Esophagus muscularis mucosa (tissue), 4 donors: Measurements from ENCODE around the gene PRKCB. TPM values are rescaled to one million over a fixed set of nuclear protein-coding genes. Genes with fewer than 3 reads are reported as not detected.

Experiments used
- DNase-seq: peaks from one replicate; pipeline ENCODE4 v3.0.0-alpha.2; 2017; ENCODE audit errors: extremely low spot score
- H3K27ac ChIP-seq, 4 donors: fragments of 200-600 bp; sonication (generic); replicated peaks in 1 of 4; 1 replicate in 3 of 4; 2 replicates in 1 of 4; pipeline ENCODE4 v1.5.1; 2016 to 2019; ENCODE audit warnings: mild to moderate bottlenecking in 1 of 4
- H3K27me3 ChIP-seq, 4 donors: fragments of 200-600 bp; sonication (generic); one replicate each; pipeline versions ENCODE4 v1.5.1 to v1.6.0; 2016 to 2019
- H3K36me3 ChIP-seq, 4 donors: fragments of 200-600 bp; sonication (generic); one replicate each; pipeline ENCODE4 v1.5.1; 2016 to 2019
- H3K4me1 ChIP-seq, 4 donors: fragments of 200-600 bp; sonication (generic); one replicate each; pipeline ENCODE4 v1.5.1; 2016 to 2019
- H3K4me3 ChIP-seq, 4 donors: fragments of 200-600 bp; sonication (generic); 1 replicate in 2 of 4; 2 replicates in 2 of 4; pipeline ENCODE4 v1.5.1; 2016 to 2019; ENCODE audit warnings: mild to moderate bottlenecking in 4 of 4, moderate library complexity in 1 of 4
- H3K9me3 ChIP-seq, 4 donors: fragments of 200-600 bp; sonication (generic); 1 replicate in 3 of 4; 2 replicates in 1 of 4; pipeline ENCODE4 v1.5.1; 2016 to 2019
- EP300 ChIP-seq: sonication (generic); formaldehyde crosslinking; IDR thresholded peaks from one replicate; pipeline ENCODE4 v1.6.1; 2017; ENCODE audit warnings: antibody characterized with exemption
- POLR2A ChIP-seq: fragments of 450-650 bp; IDR thresholded peaks from one replicate; pipeline ENCODE4 v1.6.1; 2017; ENCODE audit warnings: antibody characterized with exemption, moderate library complexity, mild to moderate bottlenecking, low read depth
- POLR2AphosphoS5 ChIP-seq, 2 donors: sonication (generic); formaldehyde crosslinking; IDR thresholded peaks; one replicate each; pipeline ENCODE4 v1.6.1; 2017; ENCODE audit warnings: antibody characterized with exemption in 2 of 2
- WGBS: methylation state at CpG from one replicate; pipeline ENCODE4 v1.1.5; 2018; 5-methylcytosine and 5-hydroxymethylcytosine counted together
- intact Hi-C: fragments of 100-400 bp; cut with DNase I; formaldehyde crosslinking; loops from one replicate; pipeline ENCODE4 v1.15.1; 2023
- total RNA-seq, 4 donors: library from RNA; depleted of rRNA; stranded (reverse); fragments of >200 nt; gene quantifications; one replicate each; pipeline versions ENCODE4 v1.1.0 to v1.2.1, GENCODE V29; 2016
- TF ChIP-seq, protein P1 (sequence below), 3 experiments: fragments of 200-600 bp in 2 of 3; fragments of 450-650 bp in 1 of 3; sonication (generic) in 2 of 3; IDR thresholded peaks; one replicate each; pipeline ENCODE4 v1.5.1; 2017 to 2019; ENCODE audit warnings: antibody characterized with exemption in 3 of 3, mild to moderate bottlenecking in 2 of 3, moderate library complexity in 1 of 3

The PRKCB gene
- total RNA-seq, 4 donors from 2014 or later, result 5.8 to 15.6 (median 9.7) TPM

DNA sequence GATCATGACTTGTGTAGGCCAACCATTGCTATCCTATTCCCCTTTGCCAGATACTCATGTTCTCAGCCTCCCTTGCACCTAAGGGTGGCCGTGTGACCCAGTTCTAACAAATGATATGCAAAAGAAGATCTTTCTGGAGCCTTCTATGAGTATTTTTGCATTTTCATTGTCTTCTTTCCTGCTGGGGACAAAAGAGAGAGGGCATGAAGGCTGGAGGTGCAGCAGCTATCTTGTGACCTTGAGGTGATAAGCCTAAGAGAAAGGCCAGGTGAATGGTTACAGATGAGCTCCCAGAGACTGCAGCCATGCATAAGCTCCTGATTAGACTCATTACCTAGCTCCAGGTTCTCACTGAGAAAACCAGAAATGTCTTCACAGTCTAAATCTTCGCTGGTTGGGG lies 38.8 kb upstream of the PRKCB start:
- H3K27ac ChIP-seq, result no peak overlapping the region
- TF ChIP-seq POLR2AphosphoS5 (IDR thresholded peaks at IDR 0.05) (no peak), EP300 (no peak), POLR2A (no peak)
- TF ChIP-seq, protein P1, sequence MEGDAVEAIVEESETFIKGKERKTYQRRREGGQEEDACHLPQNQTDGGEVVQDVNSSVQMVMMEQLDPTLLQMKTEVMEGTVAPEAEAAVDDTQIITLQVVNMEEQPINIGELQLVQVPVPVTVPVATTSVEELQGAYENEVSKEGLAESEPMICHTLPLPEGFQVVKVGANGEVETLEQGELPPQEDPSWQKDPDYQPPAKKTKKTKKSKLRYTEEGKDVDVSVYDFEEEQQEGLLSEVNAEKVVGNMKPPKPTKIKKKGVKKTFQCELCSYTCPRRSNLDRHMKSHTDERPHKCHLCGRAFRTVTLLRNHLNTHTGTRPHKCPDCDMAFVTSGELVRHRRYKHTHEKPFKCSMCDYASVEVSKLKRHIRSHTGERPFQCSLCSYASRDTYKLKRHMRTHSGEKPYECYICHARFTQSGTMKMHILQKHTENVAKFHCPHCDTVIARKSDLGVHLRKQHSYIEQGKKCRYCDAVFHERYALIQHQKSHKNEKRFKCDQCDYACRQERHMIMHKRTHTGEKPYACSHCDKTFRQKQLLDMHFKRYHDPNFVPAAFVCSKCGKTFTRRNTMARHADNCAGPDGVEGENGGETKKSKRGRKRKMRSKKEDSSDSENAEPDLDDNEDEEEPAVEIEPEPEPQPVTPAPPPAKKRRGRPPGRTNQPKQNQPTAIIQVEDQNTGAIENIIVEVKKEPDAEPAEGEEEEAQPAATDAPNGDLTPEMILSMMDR (IDR thresholded peaks at IDR 0.05), result no peak
- H3K4me3 ChIP-seq, result no peak overlapping the region
- H3K36me3 ChIP-seq, result no peaks in the 10 kb centered on the region
- 87% methylated on average over 2 of the region's 2 CpGs for WGBS
- intact Hi-C loops, result no loop called here
- no peaks in the 10 kb centered on the region for H3K4me1 ChIP-seq
- H3K27me3 ChIP-seq, result peaks cover 0 to 22% (median 0%) of the 10 kb centered on the region in 4 donors
- H3K9me3 ChIP-seq, result no peaks in the 10 kb centered on the region
- DNase-seq, result no peak

DNA sequence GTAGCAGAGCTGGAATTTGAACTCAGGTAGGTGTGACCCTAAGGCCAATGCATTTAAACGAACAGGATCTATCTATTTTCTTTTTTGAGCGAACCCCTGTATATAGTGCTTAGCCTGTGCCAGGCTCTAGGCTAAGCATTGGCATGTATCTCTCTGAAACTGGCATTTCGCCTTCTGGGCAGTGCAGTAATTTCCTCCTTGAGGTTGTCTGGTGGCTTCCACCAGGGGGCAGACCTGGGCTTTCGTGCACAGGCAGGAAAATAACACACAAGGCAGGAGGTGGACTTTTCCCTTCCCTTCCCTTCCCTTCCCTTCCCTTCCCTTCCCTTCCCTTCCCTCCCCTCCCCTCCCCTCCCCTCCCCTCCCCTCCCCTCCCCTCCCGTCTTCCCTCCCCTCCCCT lies 34.4 kb upstream of the PRKCB start:
- no peak for TF ChIP-seq POLR2A
- TF ChIP-seq, protein P1 (IDR thresholded peaks at IDR 0.05), result peak; percentile 61 to 69 (median 67)
- TF ChIP-seq POLR2AphosphoS5 (IDR thresholded peaks at IDR 0.05), result no peak
- intact Hi-C loops, result loop anchor here (10.0 kb wide), 1 partner anchor 703 kb away; no protein-coding TSS in a partner anchor
- Histone ChIP-seq H3K36me3 (no peaks in the 10 kb centered on the region), H3K9me3 (no peaks in the 10 kb centered on the region), H3K4me3 (no peak overlapping the region), H3K27me3 (peaks cover 0 to 26% (median 0%) of the 10 kb centered on the region in 4 donors), H3K27ac (no peak overlapping the region), H3K4me1 (peaks cover 0 to 9% (median 3%) of the 10 kb centered on the region in 4 donors)
- WGBS, result 17% methylated on average over 5 of the region's 5 CpGs
- no peak for DNase-seq

DNA sequence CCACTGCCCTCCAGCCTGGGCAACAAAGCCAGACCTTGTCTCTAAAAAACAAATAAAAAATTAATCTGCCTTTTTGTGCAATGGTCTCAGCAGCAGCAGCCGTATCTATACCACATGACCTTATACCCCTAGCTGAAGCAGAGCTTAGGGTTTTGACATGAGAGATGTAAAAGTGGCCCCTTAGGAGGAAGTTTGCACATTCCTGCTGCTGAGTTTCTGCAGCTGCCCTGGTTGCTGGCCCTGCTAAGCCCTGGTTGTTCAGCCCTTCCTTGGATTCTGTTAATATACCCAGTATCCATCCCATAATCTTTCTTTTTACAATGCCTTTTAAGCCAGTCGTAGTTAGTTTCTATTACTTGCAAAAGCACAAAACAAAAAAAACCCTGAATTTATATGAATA lies 33.0 kb upstream of the PRKCB start:
- intact Hi-C loops, result loop anchor here (2.0 to 10.0 kb wide), 2 partner anchors 208 to 702 kb away; no protein-coding TSS in a partner anchor
- Histone ChIP-seq H3K36me3 (no peaks in the 10 kb centered on the region), H3K9me3 (no peaks in the 10 kb centered on the region), H3K4me1 (peaks cover 0 to 9% (median 3%) of the 10 kb centered on the region in 4 donors), H3K27ac (no peak overlapping the region), H3K4me3 (no peak overlapping the region), H3K27me3 (peaks cover 0 to 18% (median 0%) of the 10 kb centered on the region in 4 donors)
- no peak for DNase-seq
- TF ChIP-seq POLR2AphosphoS5 (IDR thresholded peaks at IDR 0.05), result no peak
- TF ChIP-seq POLR2A, result no peak
- TF ChIP-seq, protein P1 (IDR thresholded peaks at IDR 0.05), result no peak
- TF ChIP-seq EP300, result no peak
- WGBS, result 46% methylated on average over 2 of the region's 2 CpGs

DNA sequence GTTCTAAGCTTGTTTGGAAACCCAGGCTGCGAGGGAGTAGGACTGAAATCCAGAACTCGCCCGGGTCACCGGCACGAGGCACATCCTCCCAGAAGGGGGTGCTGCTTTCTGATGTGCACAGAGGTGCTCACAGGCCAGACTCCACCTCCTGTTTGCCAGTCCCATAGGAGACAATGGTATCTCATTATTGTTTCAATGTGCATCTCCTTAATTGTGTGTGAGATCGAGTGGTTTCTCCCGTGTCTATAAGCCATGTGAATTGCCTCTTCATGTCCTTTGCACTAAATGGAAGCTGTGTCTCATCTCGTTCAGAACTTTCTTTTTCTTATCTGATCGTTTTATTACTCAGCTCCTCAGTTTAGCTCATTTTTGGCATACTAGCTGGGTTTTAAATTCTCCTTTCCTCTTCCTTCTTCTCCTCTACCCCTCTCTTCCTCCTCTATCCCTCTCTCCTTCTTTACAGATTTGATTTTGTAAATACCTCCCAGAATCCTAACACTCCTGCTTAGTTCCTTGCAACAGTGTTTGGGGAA lies 32.1 kb upstream of the PRKCB start:
- Histone ChIP-seq H3K36me3 (no peaks in the 10 kb centered on the region), H3K4me3 (no peak overlapping the region), H3K27me3 (peaks cover 0 to 19% (median 0%) of the 10 kb centered on the region in 4 donors), H3K9me3 (no peaks in the 10 kb centered on the region), H3K27ac (no peak overlapping the region), H3K4me1 (peaks cover 0 to 9% (median 3%) of the 10 kb centered on the region in 4 donors)
- intact Hi-C loops, result loop anchor here (2.0 to 10.0 kb wide), 2 partner anchors 207 to 701 kb away; no protein-coding TSS in a partner anchor
- no peak for DNase-seq
- WGBS, result 9% methylated on average over 9 of the region's 9 CpGs
- no peak for TF ChIP-seq POLR2A
- TF ChIP-seq, protein P1 (IDR thresholded peaks at IDR 0.05), result peak; percentile 43 to 48 (median 48)

DNA sequence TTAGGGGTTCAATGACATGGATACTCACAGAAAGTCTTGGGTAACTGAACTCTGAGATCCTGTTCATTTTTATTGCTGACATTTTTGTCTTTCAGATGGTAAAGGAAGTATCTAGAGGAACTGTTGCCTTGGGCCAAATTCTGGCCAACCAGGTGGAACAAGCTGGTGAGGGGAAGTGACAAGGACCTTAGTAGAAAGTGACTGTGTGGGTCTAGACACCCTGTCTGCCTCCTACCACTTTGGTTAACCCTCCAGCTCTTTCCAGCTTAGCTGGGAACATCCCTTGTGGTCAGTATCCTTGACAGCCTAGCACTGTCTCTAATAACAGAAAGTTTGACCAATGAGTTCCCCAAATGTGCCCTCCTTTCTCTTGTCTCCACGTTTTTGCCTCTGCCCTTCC lies 28.8 kb upstream of the PRKCB start:
- Histone ChIP-seq H3K27me3 (peaks cover 0 to 17% (median 0%) of the 10 kb centered on the region in 4 donors), H3K36me3 (no peaks in the 10 kb centered on the region), H3K9me3 (no peaks in the 10 kb centered on the region), H3K4me3 (no peak overlapping the region), H3K4me1 (peaks cover 0 to 9% (median 3%) of the 10 kb centered on the region in 4 donors), H3K27ac (no peak overlapping the region)
- TF ChIP-seq POLR2A (no peak), POLR2AphosphoS5 (IDR thresholded peaks at IDR 0.05) (no peak), EP300 (no peak)
- TF ChIP-seq, protein P1 (IDR thresholded peaks at IDR 0.05), result no peak
- intact Hi-C loops, result loop anchor here (10.0 kb wide), 1 partner anchor 698 kb away; no protein-coding TSS in a partner anchor
- 32% methylated on average over 1 of the region's 1 CpG for WGBS
- no peak for DNase-seq
